Fibroblast of skin of left quadriceps (primary cell): ENCODE results near the gene SNCB.
"Not testable (repeated sequence)": the region's sequence is repeated elsewhere in the genome, so short reads cannot be mapped to it uniquely, and the experiment has no call there.

ENCODE experiments used
- DNase-seq, 2 experiments: peaks; one replicate each; pipeline ENCODE4 v3.0.0-alpha.2; 2013; ENCODE audit warnings: low read depth in 2 of 2

SNCB gene

GRCh38 chr5:176599749-176600430 is 30.4 kb downstream of the SNCB start:
- DNase-seq = not testable (repeated sequence)

GRCh38 chr5:176597417-176598389 is 32.6 kb downstream of the SNCB start:
- no peak for DNase-seq

- no peak for DNase-seq
These were observed 33.5 kb downstream of the SNCB start for GRCh38 chr5:176596689-176597416.

- no peak for DNase-seq
These were observed 34.2 kb downstream of the SNCB start for GRCh38 chr5:176596069-176596644.

- no peak for DNase-seq
These were observed 34.9 kb downstream of the SNCB start for GRCh38 chr5:176595386-176595943.

DNA sequence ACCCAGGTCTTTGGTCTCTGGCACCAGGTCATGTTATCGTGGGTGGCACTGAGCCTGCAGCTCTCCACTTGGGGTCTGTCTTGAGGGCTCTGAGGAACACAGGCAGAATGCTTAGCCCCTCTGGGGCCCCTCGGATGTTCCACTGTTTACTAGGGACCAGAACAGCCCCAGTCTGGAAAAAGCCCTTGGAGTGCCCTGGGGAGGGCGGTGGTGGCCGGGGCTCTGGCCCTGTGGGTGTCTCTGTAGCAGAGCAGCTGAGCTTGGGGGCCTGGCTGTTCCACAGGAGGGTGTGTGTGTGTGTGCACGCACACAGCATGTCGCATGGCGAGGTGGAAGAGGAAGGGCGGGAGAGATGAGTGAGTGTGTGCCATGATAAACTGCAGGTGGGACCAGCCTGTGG is 35.8 kb downstream of the SNCB start:
- DNase-seq = no peak

DNA sequence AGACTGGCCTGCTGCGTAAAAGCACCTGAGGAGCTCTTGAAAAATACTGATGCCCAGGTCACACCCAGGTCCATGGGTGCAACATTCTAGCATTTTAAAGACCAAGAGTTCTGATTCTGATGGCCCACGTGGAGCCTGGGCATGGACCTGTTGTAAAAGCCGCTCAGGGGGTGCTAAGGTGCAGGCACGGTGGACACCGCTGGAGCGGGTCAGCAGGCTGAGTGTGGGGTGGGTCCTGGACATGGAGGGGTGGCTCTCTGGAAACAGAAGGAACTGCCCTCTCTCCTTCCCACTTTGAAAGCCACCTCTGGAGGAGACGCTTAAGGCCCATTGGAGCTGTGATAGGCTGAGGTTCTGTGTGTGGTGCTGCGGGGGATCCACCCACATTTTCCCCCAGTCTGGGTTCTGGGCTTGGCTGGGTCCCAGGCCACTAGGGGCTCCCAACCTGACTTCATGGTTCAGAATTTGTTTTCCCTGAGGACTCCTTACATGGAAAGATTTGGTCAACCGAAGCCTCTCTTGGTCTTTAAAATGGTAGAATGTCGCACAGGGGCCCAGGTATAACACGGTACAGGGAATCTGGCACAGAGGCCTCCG is 37.0 kb downstream of the SNCB start:
- DNase-seq = no peak

GRCh38 chr5:176592573-176592972 is 37.8 kb downstream of the SNCB start:
- no peak for DNase-seq

GRCh38 chr5:176591667-176592066 is 38.7 kb downstream of the SNCB start:
- DNase-seq = not testable (repeated sequence)

DNA sequence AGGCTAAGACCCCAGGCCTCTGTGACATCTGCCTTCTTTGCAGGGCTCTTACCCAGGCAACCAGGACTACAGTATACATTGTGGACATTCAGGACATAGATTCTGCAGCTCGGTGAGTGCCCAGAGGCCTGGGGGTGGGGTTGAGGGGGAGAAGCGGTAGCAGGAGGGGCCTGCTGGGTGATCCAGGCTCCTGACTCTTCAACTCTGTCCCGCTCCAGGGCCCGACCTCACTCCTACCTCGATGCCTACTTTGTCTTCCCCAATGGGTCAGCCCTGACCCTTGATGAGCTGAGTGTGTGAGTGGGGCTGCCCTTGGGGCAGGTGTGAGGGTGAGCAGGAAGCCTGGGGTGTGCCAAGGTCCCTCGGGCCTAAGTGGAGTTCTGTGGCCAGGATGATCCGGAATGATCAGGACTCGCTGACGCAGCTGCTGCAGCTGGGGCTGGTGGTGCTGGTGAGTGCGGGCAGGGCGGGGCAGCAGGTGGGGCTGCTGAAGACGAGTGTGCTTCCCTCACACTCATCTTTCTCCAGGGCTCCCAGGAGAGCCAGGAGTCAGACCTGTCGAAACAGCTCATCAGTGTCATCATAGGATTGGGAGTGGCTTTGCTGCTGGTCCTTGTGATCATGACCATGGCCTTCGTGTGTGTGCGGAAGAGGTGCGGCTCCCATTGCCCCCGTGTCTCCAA is 40.2 kb downstream of the SNCB start:
- DNase-seq = no peak

GRCh38 chr5:176589039-176589769 is 41.1 kb downstream of the SNCB start:
- no peak for DNase-seq

- no peak for DNase-seq
These were observed 42.0 kb downstream of the SNCB start for GRCh38 chr5:176588297-176588696.

DNA sequence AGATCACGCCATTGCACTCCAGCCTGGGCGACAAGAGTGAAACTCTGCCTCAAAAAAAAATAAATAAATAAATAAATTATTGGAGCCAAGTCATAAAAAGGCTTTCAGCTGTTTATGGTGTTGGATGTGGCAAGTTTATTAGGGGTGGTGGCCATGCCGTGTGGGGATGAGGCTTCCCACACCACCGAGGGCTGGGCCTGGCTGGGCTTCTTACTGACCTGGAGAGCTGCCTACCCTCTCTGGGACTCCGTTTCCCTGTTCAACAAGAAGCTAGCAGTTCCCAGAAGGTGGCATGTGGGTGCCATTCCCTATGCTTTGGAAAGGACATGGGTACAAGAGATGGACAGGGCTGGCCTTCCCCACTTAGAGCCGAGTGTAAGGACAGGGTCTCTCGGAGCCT is 42.9 kb downstream of the SNCB start:
- DNase-seq = no peak

GRCh38 chr5:176583076-176583475 is 47.3 kb downstream of the SNCB start:
- DNase-seq = no peak

DNA sequence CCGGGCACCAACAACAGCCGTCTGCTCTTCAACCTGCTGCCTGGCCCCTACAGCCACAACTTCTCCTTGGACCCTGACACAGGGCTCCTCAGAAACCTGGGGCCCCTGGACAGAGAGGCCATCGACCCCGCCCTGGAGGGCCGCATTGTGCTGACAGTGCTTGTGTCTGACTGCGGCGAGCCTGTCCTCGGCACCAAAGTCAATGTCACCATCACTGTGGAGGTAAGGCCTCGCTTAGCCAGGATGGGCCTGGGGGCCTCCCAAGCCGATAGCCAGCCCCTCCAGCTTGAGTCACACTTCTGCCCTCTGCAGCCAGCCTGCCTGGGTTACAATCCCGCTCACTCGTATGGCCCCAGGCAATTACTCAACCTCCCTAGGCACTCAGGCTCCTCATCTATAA is 49.0 kb downstream of the SNCB start:
- no peak for DNase-seq

GRCh38 chr5:176579323-176579722 is 51.0 kb downstream of the SNCB start:
- DNase-seq = no peak

- no peak for DNase-seq
These were observed 51.9 kb downstream of the SNCB start for GRCh38 chr5:176578391-176578808.

DNA sequence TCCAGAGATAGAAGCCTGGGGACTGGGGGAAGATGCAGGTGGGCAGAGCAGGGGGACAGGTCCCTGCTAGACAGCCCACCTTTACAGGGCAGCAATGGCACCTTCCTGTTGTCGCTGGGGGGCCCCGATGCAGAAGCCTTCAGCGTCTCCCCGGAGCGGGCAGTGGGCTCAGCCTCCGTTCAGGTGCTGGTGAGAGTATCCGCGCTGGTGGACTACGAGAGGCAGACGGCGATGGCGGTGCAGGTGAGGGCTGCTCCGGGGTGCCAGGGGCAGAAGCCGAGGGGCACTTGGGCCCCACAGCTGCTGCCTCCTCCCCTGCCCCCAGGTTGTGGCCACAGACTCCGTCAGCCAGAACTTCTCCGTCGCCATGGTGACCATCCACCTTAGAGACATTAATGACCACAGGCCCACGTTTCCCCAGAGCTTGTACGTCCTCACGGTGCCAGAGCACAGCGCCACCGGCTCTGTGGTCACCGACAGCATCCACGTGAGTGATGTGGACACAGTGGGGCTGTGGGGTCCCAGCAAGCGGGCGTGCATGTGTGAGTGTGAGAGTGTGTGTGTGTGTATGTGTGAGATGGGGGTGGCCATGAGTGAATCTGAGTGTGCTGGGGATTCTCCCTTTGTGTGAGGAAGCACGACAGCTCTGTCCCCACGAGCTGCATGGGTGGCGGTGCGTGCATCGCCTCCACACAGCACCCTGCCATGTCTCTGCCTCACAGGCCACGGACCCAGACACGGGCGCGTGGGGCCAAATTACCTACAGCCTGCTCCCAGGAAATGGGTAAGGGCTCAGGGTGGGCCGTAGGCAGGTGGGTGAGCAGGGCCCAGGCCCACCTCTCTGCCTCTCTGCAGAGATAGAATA is 52.8 kb downstream of the SNCB start:
- no peak for DNase-seq
